ENCODE measurements around the gene GCN1.

GRCh38 chr12:120199595-120200306, 5.2 kb upstream of the GCN1 start:
- no peak for TF ChIP-seq CTCF (IDR thresholded peaks at IDR 0.05; ENCODE audit: insufficient read depth, low read depth, low read length)
- TF ChIP-seq EZH2 (IDR thresholded peaks at IDR 0.05; ENCODE audit: insufficient read depth, low read length): no peak
